ENCODE measurements around the gene WNT2B.

Gene WNT2B

GRCh38 chr1:112511897-112512296 lies 3.1 kb downstream of the WNT2B start:
- DNase-seq: no peak
- no peak for ATAC-seq
- peaks cover 13% of the 10 kb centered on the region for H3K4me1 Mint-ChIP-seq
- no peaks in the 10 kb centered on the region for H3K9me3 Mint-ChIP-seq
- H3K27me3 Mint-ChIP-seq: peaks cover 39% of the 10 kb centered on the region
- H3K27ac Mint-ChIP-seq: no peak overlapping the region
- no peak overlapping the region for H3K4me3 Mint-ChIP-seq

- Mint-ChIP-seq H3K27ac (no peak overlapping the region), H3K4me3 (no peak overlapping the region), H3K27me3 (peaks cover 25% of the 10 kb centered on the region), H3K9me3 (no peaks in the 10 kb centered on the region), H3K4me1 (peaks cover 2% of the 10 kb centered on the region)
- DNase-seq (no peak), ATAC-seq (no peak)
Measured at GRCh38 chr1:112513112-112513870, 4.5 kb downstream of the WNT2B start.

DNA sequence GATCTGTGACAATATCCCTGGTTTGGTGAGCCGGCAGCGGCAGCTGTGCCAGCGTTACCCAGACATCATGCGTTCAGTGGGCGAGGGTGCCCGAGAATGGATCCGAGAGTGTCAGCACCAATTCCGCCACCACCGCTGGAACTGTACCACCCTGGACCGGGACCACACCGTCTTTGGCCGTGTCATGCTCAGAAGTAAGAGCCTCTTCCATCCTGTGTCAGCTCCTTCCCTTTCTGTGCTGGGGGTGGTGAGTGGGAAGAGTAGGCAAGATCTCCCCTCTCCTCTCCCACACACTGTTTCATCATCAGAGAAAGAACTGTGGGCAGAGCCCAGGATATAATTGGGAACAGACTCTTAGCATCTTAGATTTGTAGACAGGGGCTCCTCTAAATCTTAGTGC lies 6.1 kb downstream of the WNT2B start:
- DNase-seq (no peak), ATAC-seq (no peak)
- H3K27me3 Mint-ChIP-seq: peaks cover 10% of the 10 kb centered on the region
- no peaks in the 10 kb centered on the region for H3K9me3 Mint-ChIP-seq
- no peak overlapping the region for H3K4me3 Mint-ChIP-seq
- H3K4me1 Mint-ChIP-seq: no peaks in the 10 kb centered on the region
- H3K27ac Mint-ChIP-seq: no peak overlapping the region

- Mint-ChIP-seq H3K27me3 (peaks cover 4% of the 10 kb centered on the region), H3K27ac (no peak overlapping the region), H3K4me1 (no peaks in the 10 kb centered on the region), H3K9me3 (no peaks in the 10 kb centered on the region), H3K4me3 (no peak overlapping the region)
- ATAC-seq (no peak), DNase-seq (no peak)
Measured at GRCh38 chr1:112515311-112516009, 6.7 kb downstream of the WNT2B start.

GRCh38 chr1:112516141-112516540 lies 7.4 kb downstream of the WNT2B start:
- Mint-ChIP-seq H3K27ac (peak overlapping the region in 1 of 2 donors; percentile 86), H3K27me3 (no peaks in the 10 kb centered on the region), H3K9me3 (no peaks in the 10 kb centered on the region), H3K4me1 (no peaks in the 10 kb centered on the region), H3K4me3 (no peak overlapping the region)
- ATAC-seq (no peak), DNase-seq (no peak)

DNA sequence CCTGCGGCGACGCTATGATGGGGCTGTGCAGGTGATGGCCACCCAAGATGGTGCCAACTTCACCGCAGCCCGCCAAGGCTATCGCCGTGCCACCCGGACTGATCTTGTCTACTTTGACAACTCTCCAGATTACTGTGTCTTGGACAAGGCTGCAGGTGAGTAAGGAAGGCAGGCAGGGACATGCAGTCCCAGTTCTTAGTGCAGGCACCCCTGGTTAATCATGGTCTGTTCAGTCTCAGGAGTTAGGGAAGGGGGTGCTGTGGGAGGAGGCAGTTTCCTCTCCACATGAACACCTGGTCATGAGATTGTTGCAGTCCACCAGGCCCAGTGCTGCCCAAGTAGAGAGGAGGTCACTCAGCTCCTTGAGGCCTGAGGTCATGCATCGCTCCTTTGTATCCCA lies 8.5 kb downstream of the WNT2B start:
- H3K27me3 Mint-ChIP-seq: no peaks in the 10 kb centered on the region
- no peaks in the 10 kb centered on the region for H3K4me1 Mint-ChIP-seq
- no peak overlapping the region for H3K27ac Mint-ChIP-seq
- ATAC-seq (no peak), DNase-seq (no peak)
- no peak overlapping the region for H3K4me3 Mint-ChIP-seq
- no peaks in the 10 kb centered on the region for H3K9me3 Mint-ChIP-seq

- Mint-ChIP-seq H3K27me3 (no peaks in the 10 kb centered on the region), H3K27ac (peak overlapping the region in 1 of 2 donors; percentile 37), H3K4me1 (no peaks in the 10 kb centered on the region)
Measured at GRCh38 chr1:112517646-112518045, 8.9 kb downstream of the WNT2B start.

GRCh38 chr1:112518186-112518585 lies 9.4 kb downstream of the WNT2B start:
- Mint-ChIP-seq H3K4me3 (no peak overlapping the region), H3K9me3 (no peaks in the 10 kb centered on the region), H3K27ac (no peak overlapping the region), H3K4me1 (no peaks in the 10 kb centered on the region), H3K27me3 (no peaks in the 10 kb centered on the region)
- ATAC-seq (no peak), DNase-seq (no peak)

More at GRCh38 chr1:112517646-112518045, 8.9 kb downstream of the WNT2B start:
- H3K4me3 Mint-ChIP-seq: no peak overlapping the region
- ATAC-seq: no peak
- H3K9me3 Mint-ChIP-seq: no peaks in the 10 kb centered on the region
- DNase-seq: no peak

- no peak for DNase-seq
- Mint-ChIP-seq H3K27ac (no peak overlapping the region), H3K27me3 (no peaks in the 10 kb centered on the region), H3K4me3 (no peak overlapping the region), H3K9me3 (no peaks in the 10 kb centered on the region), H3K4me1 (no peaks in the 10 kb centered on the region)
- ATAC-seq: no peak
Measured at GRCh38 chr1:112520166-112520565, 11.4 kb downstream of the WNT2B start.

GRCh38 chr1:112522621-112523020 lies 13.9 kb downstream of the WNT2B start:
- ATAC-seq (no peak), DNase-seq (no peak)
- Mint-ChIP-seq H3K27me3 (no peaks in the 10 kb centered on the region), H3K4me1 (no peaks in the 10 kb centered on the region), H3K4me3 (no peak overlapping the region), H3K9me3 (no peaks in the 10 kb centered on the region), H3K27ac (no peak overlapping the region)

DNA sequence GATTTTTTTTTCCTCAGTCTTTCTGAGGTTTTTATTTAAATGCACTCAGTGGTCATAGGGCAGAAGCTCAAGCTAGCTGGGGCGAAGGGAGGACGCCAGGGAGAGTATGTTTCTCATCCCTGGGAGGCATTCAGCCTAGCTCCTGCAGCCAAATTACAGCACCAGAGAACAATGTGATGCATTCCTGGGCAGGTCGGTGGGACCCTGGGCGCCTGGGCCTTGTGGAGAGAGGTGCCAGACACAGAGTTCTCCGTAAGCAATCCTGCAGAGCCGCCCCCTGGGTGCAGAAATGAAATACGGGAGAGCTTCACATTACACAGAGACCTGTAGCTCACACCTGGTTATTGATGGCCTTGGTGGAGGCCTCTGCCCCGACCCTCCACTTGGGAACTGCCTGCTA lies 15.5 kb downstream of the WNT2B start:
- Mint-ChIP-seq H3K27me3 (no peaks in the 10 kb centered on the region), H3K27ac (no peak overlapping the region)
- no peak for ATAC-seq

DNA sequence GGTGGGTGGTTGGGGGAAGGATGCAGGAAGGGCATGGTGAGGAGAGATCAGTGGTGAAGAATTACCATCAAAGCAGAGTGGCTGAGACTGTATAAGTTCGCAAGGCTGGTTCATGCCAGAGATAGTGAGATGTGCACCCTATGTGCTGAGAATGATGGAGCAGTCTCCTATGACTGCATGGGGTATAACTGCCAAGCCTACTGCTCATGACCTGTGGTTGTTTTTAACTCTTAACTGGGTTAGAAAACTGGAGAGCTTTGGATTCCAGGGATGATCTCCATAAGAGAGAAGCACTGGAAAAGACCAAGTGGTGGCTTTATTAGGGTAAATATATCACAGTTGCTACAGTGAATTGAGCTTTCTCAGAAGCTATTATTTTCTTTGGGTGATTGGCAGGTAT lies 16.2 kb downstream of the WNT2B start:
- Mint-ChIP-seq H3K9me3 (no peaks in the 10 kb centered on the region), H3K27me3 (no peaks in the 10 kb centered on the region), H3K4me1 (no peaks in the 10 kb centered on the region), H3K27ac (peak overlapping the region in 1 of 2 donors; percentile 23), H3K4me3 (no peak overlapping the region)
- no peak for DNase-seq
- ATAC-seq: no peak

More for the DNA sequence above, 15.5 kb downstream of the WNT2B start:
- no peaks in the 10 kb centered on the region for H3K9me3 Mint-ChIP-seq
- DNase-seq: no peak
- no peak overlapping the region for H3K4me3 Mint-ChIP-seq
- no peaks in the 10 kb centered on the region for H3K4me1 Mint-ChIP-seq

DNA sequence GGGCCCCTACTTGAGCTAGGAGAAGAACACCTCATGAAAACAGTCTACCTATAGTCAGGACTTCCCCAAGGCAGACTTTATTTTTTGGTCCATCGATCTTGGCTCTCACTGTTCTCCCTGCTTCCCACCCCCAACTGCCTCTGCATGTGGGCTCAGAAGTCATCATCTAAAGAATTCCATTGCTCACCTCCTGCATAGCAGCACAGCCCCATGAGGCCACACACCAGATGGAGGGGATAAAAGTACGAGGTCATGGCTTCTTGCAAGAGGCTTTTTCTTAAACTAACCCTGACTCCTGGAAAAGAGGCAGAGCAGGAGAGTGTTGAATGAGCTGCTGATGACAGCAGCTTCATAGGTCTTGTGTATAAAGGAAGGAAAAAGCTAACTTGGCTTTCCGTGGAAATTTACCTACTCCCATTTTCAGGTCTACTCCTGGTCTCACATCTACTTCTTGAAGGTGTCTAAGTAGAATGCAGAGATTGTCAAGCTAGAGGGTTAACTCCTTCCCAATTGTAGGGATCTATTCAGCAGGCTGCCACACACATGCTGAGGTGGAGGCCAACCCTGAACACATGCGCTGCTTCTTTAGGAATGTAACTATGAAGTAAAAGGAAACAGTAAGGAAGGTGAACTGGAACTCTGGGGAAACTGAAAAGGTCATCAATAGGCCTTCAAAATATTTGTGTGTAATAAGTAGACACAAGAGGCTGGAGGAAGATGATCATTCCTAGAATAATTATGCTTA lies 18.7 kb downstream of the WNT2B start:
- Mint-ChIP-seq H3K27ac (peak overlapping the region in 1 of 2 donors; percentile 8), H3K27me3 (no peaks in the 10 kb centered on the region), H3K4me3 (no peak overlapping the region), H3K9me3 (no peaks in the 10 kb centered on the region), H3K4me1 (no peaks in the 10 kb centered on the region)
- ATAC-seq (no peak), DNase-seq (no peak)

- H3K9me3 Mint-ChIP-seq: no peaks in the 10 kb centered on the region
Measured at GRCh38 chr1:112528076-112528475, 19.3 kb downstream of the WNT2B start.

DNA sequence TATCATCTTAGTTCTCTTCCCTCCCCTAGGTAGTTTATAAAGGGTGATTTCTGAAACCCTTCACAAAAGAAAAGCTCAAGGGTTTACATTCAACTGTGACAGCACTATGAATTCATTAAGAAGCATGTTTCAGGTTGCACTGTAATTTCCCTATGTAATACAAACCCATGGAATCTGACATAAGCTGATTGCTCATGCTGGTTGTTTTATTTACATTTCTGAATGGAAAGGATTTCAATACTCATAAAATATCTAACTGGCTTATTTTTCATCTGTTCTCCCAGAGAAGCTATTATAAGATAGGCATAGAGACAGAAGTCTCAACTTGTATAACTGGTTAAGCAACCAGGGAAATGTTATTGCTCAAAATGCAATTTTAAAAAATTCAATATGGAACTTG lies 20.5 kb downstream of the WNT2B start:
- H3K4me3 Mint-ChIP-seq: no peak overlapping the region
- no peak overlapping the region for H3K27ac Mint-ChIP-seq
- H3K27me3 Mint-ChIP-seq: no peaks in the 10 kb centered on the region
- DNase-seq: no peak
- H3K9me3 Mint-ChIP-seq: no peaks in the 10 kb centered on the region
- ATAC-seq: no peak
- no peaks in the 10 kb centered on the region for H3K4me1 Mint-ChIP-seq

More at GRCh38 chr1:112528076-112528475, 19.3 kb downstream of the WNT2B start:
- Mint-ChIP-seq H3K27me3 (no peaks in the 10 kb centered on the region), H3K4me1 (no peaks in the 10 kb centered on the region), H3K27ac (peak overlapping the region in 1 of 2 donors; percentile 8), H3K4me3 (no peak overlapping the region)
- no peak for DNase-seq
- no peak for ATAC-seq

DNA sequence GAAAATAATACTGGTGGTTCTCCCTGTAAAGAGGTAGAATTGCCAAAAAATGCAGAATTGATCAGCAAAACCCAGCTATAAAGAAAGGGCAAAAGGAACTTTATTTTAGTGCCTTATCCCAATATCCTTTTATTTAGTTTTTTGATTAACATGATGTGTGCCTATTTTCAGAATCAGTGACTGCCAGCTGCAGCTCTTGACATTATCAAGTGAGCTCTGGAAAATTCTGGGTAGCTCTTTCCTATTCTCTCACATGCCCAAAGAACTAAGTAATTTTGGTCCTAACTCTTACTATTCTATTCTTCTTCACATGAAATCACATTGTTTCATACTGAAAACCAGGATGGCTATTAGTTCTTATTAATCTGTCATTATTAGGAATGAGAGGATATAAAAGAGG lies 22.1 kb downstream of the WNT2B start:
- H3K27ac Mint-ChIP-seq: no peak overlapping the region
- no peak overlapping the region for H3K4me3 Mint-ChIP-seq
- H3K27me3 Mint-ChIP-seq: no peaks in the 10 kb centered on the region
- H3K9me3 Mint-ChIP-seq: no peaks in the 10 kb centered on the region
- H3K4me1 Mint-ChIP-seq: no peaks in the 10 kb centered on the region
- no peak for ATAC-seq
- DNase-seq: no peak
